Natural killer cell (primary cell): ENCODE data around the gene RFX1. TPM values are rescaled to one million over a fixed set of nuclear protein-coding genes. Genes with fewer than 3 reads are reported as not detected.
A peak's percentile ranks its signal among the peaks of the same experiment; 100 is the strongest.
"Not testable (repeated sequence)": the region's sequence is repeated elsewhere in the genome, so short reads cannot be mapped to it uniquely, and the experiment has no call there.

Experiments used
- ATAC-seq, 3 donors: fragments of 150-1000 bp in 2 of 3; fragments of 200-7000 bp in 1 of 3; cut with Tn5 transposase; 1 replicate in 1 of 3; 2 replicates in 2 of 3; pipeline ENCODE4 v1.10.0; 2021; ENCODE audit warnings: mild to moderate bottlenecking in 2 of 3, moderate library complexity in 2 of 3
- DNase-seq, 2 donors: peaks; one replicate each; pipeline versions ENCODE4 v3.0.0 to v3.0.0-alpha.2; 2013 to 2021; ENCODE audit warnings: mixed read lengths in 1 of 2
- H3K27ac ChIP-seq: one replicate; pipeline ENCODE4 v1.5.1; 2013; ENCODE audit warnings: mild to moderate bottlenecking, low read length
- H3K27me3 ChIP-seq: one replicate; pipeline ENCODE4 v1.6.1; 2013; ENCODE audit warnings: low read length; ENCODE audit not compliant: control insufficient read depth, insufficient read depth
- H3K36me3 ChIP-seq: one replicate; pipeline ENCODE4 v1.6.1; 2013; ENCODE audit warnings: low read length; ENCODE audit not compliant: control insufficient read depth, insufficient read depth
- H3K4me1 ChIP-seq: one replicate; pipeline ENCODE4 v1.6.1; 2013; ENCODE audit warnings: low read length; ENCODE audit not compliant: control insufficient read depth, insufficient read depth
- H3K4me3 ChIP-seq: one replicate; pipeline ENCODE4 v1.5.1; 2013; ENCODE audit warnings: low read length
- H3K9me3 ChIP-seq: one replicate; pipeline ENCODE4 v1.6.1; 2013; ENCODE audit warnings: low read length; ENCODE audit not compliant: control insufficient read depth, insufficient read depth
- H3K27ac Mint-ChIP-seq, 2 donors: one replicate each; pipeline ENCODE4 v1.8.0; 2022; ENCODE audit warnings: mild to moderate bottlenecking in 2 of 2, mixed read lengths in 2 of 2, moderate library complexity in 1 of 2
- H3K27me3 Mint-ChIP-seq, 2 donors: one replicate each; pipeline ENCODE4 v1.8.0; 2022; ENCODE audit warnings: low read depth in 2 of 2, mixed read lengths in 2 of 2
- H3K36me3 Mint-ChIP-seq: one replicate; pipeline ENCODE4 v1.8.0; 2022; ENCODE audit warnings: mixed read lengths
- H3K4me1 Mint-ChIP-seq, 2 donors: one replicate each; pipeline ENCODE4 v1.8.0; 2022; ENCODE audit warnings: mixed read lengths in 2 of 2
- H3K4me3 Mint-ChIP-seq: one replicate; pipeline ENCODE4 v1.8.0; 2022; ENCODE audit warnings: mild to moderate bottlenecking, moderate library complexity, mixed read lengths
- H3K9me3 Mint-ChIP-seq, 2 donors: one replicate each; pipeline ENCODE4 v1.8.0; 2022; ENCODE audit warnings: mixed read lengths in 2 of 2
- WGBS: methylation state at CpG from one replicate; pipeline ENCODE4 v1.1.7; 2013; ENCODE audit warnings: missing lambda C conversion rate; ENCODE audit not compliant: insufficient coverage; 5-methylcytosine and 5-hydroxymethylcytosine counted together
- intact Hi-C: fragments of 100-400 bp; cut with micrococcal nuclease; formaldehyde crosslinking; loops from one replicate; pipeline ENCODE4 v1.14.2; 2022
- total RNA-seq, 4 donors: library from RNA; stranded (reverse); fragments of 120-200 nt in 1 of 4; gene quantifications; one replicate each; pipeline versions ENCODE4 v1.2.3 to v1.2.4, GENCODE V29; 2013 to 2022
- TF ChIP-seq, protein P1 (sequence below): fragments of 200-600 bp; IDR thresholded peaks from one replicate; pipeline ENCODE4 v1.8.0; 2022; ENCODE audit warnings: antibody characterized with exemption

Gene RFX1
- total RNA-seq, 3 donors from 2014 or later (not counting 1 experiment from before 2014, with no cell fraction given): 26.0 to 31.8 (median 30.5) TPM

DNA sequence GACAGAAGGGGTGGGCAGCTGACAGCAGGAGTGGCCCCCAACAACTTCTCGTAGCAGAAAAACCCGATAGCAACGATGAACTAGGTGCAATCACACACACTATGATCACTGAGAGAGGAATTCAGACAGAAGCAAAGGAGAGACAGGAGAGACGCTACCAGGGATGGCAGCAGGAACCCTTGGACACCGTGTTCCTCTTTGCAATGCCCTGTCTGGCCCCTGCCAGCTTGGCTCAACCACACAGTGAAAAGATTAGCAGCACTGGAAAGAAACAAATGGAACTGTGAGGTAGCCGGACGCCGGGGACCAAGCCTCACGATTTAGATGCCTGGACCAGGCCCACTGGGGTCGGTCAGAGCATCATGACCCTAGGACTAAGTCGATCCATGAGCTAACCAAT is 30.2 kb downstream of the RFX1 start:
- TF ChIP-seq, protein P1, sequence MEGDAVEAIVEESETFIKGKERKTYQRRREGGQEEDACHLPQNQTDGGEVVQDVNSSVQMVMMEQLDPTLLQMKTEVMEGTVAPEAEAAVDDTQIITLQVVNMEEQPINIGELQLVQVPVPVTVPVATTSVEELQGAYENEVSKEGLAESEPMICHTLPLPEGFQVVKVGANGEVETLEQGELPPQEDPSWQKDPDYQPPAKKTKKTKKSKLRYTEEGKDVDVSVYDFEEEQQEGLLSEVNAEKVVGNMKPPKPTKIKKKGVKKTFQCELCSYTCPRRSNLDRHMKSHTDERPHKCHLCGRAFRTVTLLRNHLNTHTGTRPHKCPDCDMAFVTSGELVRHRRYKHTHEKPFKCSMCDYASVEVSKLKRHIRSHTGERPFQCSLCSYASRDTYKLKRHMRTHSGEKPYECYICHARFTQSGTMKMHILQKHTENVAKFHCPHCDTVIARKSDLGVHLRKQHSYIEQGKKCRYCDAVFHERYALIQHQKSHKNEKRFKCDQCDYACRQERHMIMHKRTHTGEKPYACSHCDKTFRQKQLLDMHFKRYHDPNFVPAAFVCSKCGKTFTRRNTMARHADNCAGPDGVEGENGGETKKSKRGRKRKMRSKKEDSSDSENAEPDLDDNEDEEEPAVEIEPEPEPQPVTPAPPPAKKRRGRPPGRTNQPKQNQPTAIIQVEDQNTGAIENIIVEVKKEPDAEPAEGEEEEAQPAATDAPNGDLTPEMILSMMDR: no peak
- Histone ChIP-seq H3K4me1 (peaks cover 19% of the 10 kb centered on the region), H3K4me3 (no peak overlapping the region), H3K27me3 (no peaks in the 10 kb centered on the region), H3K9me3 (no peaks in the 10 kb centered on the region), H3K27ac (no peak overlapping the region), H3K36me3 (peaks cover 9% of the 10 kb centered on the region)
- no peaks in the 10 kb centered on the region for H3K36me3 Mint-ChIP-seq
- WGBS: 95% methylated on average over 11 of the region's 11 CpGs
- H3K27ac Mint-ChIP-seq: peak overlapping the region; percentile 45 to 57
- no peaks in the 10 kb centered on the region for H3K27me3 Mint-ChIP-seq
- DNase-seq (no peak), ATAC-seq (no peak)
- H3K9me3 Mint-ChIP-seq: no peaks in the 10 kb centered on the region
- H3K4me3 Mint-ChIP-seq: no peak overlapping the region
- H3K4me1 Mint-ChIP-seq: peaks cover 0 to 23% of the 10 kb centered on the region in 2 donors
- intact Hi-C loops: no loop called here

DNA sequence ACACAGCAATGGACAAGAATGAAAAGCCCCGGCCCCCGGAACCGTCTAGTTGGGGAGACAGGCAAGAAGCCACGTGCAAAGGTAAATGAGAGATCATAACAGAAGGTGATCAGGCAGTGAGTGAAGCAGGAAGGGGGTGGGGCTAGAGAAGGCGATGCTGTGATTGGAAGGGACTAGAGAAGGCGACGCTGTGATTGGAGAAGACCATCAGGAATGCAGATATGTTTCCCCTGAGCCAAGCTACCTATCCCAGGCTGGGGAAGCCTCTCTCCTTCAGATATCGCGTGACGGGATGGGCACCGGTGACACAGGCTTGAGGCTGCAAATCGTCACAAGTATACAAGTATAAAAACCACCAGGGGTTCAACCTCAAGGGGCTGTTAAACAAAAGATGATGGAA is 32.0 kb downstream of the RFX1 start:
- Histone ChIP-seq H3K27me3 (no peaks in the 10 kb centered on the region), H3K4me1 (peaks cover 7% of the 10 kb centered on the region), H3K9me3 (no peaks in the 10 kb centered on the region), H3K4me3 (no peak overlapping the region), H3K27ac (no peak overlapping the region), H3K36me3 (peaks cover 19% of the 10 kb centered on the region)
- Mint-ChIP-seq H3K27ac (no peak overlapping the region), H3K4me1 (peaks cover 0 to 17% of the 10 kb centered on the region in 2 donors), H3K4me3 (no peak overlapping the region), H3K9me3 (no peaks in the 10 kb centered on the region), H3K27me3 (no peaks in the 10 kb centered on the region), H3K36me3 (no peaks in the 10 kb centered on the region)
- 85% methylated on average over 12 of the region's 12 CpGs for WGBS
- DNase-seq (peak in 1 of 2 donors; percentile 73), ATAC-seq (no peak)
- TF ChIP-seq, protein P1: no peak
- intact Hi-C loops: no loop called here

DNA sequence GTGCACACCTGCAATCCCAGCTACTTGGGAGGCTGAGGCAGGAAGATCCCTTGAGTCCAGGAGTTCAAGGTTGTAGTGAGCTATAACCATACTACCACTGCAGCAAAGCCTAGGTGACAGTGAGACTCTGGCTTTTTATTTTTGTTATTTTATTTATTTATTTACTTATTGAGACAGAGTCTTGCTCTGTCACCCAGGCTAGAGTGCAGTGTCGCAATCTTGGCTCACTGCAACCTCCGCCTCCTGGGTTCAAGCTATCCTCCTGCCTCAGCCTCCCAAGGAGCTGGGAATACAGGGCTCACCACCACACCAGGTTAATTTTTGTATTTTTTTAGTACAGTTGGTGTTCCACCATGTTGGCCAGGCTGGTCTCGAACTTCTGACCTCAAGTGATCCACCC is 32.6 kb downstream of the RFX1 start:
- WGBS: 100% methylated on average over 2 of the region's 3 CpGs
- not testable (repeated sequence) for H3K9me3 Mint-ChIP-seq

DNA sequence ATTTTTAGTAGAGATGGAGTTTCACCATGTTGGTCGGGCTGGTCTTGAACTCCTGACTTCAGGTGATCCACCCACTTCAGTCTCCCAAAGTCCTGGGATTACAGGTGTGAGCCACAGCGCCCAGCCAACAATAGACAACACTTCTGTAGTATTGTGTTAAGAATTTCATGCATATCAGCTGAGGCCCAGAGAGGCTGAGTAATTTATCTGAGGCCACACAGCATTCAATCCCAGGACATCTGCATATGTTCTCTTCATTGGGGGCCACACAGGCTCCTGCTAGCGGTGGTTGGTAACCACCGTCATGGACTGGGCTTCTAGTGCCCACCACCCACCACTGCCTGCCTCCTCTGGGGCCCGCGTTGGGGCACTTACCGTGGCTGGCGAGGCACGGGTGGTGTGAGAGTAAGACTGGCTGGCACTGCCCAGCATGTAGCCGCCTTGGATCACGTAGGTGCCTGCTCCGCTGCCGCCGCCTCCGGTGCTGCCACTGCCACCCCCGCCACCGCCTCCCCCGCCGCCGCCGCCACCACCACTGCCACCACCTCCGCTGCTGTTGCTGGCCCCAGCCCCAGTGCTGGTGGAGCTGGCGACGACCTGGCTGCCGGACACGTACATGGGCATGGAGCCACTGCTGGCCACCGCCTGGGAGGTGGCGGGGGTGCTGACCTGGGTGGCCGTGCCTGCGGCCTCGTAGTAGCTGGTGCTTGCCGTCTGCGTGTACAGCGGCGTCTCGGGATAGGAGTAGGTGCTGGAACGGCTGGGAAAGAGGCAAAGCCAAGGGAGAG is 33.6 kb downstream of the RFX1 start:
- Histone ChIP-seq H3K4me3 (no peak overlapping the region), H3K27me3 (no peaks in the 10 kb centered on the region), H3K36me3 (peaks cover 28% of the 10 kb centered on the region), H3K4me1 (no peaks in the 10 kb centered on the region), H3K9me3 (no peaks in the 10 kb centered on the region), H3K27ac (no peak overlapping the region)
- intact Hi-C loops: no loop called here
- H3K27me3 Mint-ChIP-seq: no peaks in the 10 kb centered on the region
- whole genome bisulfite sequencing: 97% methylated on average over 36 of the region's 37 CpGs
- no peaks in the 10 kb centered on the region for H3K9me3 Mint-ChIP-seq
- H3K36me3 Mint-ChIP-seq: no peaks in the 10 kb centered on the region
- TF ChIP-seq, protein P1: no peak
- DNase-seq (no peak), ATAC-seq (no peak)
- H3K4me3 Mint-ChIP-seq: no peak overlapping the region
- peaks cover 0 to 12% of the 10 kb centered on the region in 2 donors for H3K4me1 Mint-ChIP-seq
- H3K27ac Mint-ChIP-seq: no peak overlapping the region

More for the DNA sequence above, 32.6 kb downstream of the RFX1 start:
- H3K9me3 ChIP-seq, H3K4me3 ChIP-seq, H3K4me3 Mint-ChIP-seq, H3K36me3 Mint-ChIP-seq, H3K27ac ChIP-seq, intact Hi-C loops, ATAC-seq, H3K27ac Mint-ChIP-seq, H3K27me3 ChIP-seq, H3K4me1 ChIP-seq, DNase-seq, H3K27me3 Mint-ChIP-seq: not testable (repeated sequence)
- peaks cover 24% of the 10 kb centered on the region for H3K36me3 ChIP-seq
- H3K4me1 Mint-ChIP-seq: peaks cover 0 to 17% of the 10 kb centered on the region in 2 donors

DNA sequence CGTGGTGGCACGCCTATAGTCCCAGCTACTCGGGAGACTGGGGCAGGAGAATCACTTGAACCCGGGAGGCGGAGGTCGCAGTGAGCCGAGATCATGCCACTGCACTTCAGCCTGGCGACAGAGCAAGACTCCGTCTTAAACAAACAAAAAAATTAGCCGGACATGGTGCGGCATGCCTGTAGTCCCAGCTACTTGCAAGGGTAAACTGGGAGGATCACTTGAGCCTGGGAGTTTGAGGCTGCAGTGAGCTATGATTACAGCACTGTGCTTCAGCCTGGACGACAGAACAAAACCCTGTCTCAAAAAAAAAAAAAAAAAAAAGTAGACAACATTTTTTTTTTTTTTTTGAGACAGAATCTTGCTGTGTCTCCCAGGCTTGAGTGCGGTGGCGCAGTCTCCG is 34.3 kb downstream of the RFX1 start:
- ATAC-seq, H3K9me3 ChIP-seq, H3K27ac ChIP-seq, H3K36me3 Mint-ChIP-seq, H3K27me3 ChIP-seq, H3K9me3 Mint-ChIP-seq, DNase-seq, H3K27ac Mint-ChIP-seq, H3K4me1 ChIP-seq, intact Hi-C loops, H3K4me3 Mint-ChIP-seq, H3K4me3 ChIP-seq, H3K27me3 Mint-ChIP-seq: not testable (repeated sequence)
- H3K36me3 ChIP-seq: peaks cover 32% of the 10 kb centered on the region
- WGBS: 97% methylated on average over 15 of the region's 15 CpGs
- peaks cover 0 to 12% of the 10 kb centered on the region in 2 donors for H3K4me1 Mint-ChIP-seq
